Measurements from ENCODE around the gene LIME1. TPM values are rescaled to one million over a fixed set of nuclear protein-coding genes. Genes with fewer than 3 reads are reported as not detected.

Gene LIME1
- total RNA-seq, 2 experiments from 2014 or later = 49.2 to 138 TPM

DNA sequence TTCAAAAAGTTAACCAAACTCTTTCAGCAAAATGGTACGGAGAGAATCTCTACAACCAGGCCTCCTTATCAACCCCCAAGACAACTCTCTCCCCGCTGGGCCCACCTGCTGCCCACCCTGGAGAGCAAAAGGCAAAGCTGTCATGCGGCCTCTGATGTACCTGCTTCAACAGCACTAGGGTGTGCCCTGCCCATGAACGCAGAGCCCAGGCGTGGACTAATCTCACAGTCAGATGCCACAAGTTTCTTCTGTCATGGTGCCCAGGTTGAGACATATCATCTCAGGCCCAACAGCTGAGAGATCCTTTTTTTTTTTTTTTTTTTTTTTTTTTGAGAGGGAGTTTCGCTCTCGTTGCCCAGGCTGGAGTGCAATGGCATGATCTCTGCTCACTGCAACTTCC is 29.4 kb downstream of the LIME1 start:
- CTCF ChIA-PET = no interaction called here
- no peak overlapping the region for H3K4me3 Mint-ChIP-seq
- H3K27me3 Mint-ChIP-seq = peaks cover 14% of the 10 kb centered on the region
- no peak for DNase-seq
- H3K36me3 Mint-ChIP-seq = no peaks in the 10 kb centered on the region
- H3K4me1 Mint-ChIP-seq = no peaks in the 10 kb centered on the region
- H3K9me3 Mint-ChIP-seq (ENCODE audit: low read depth) = no peaks in the 10 kb centered on the region
- no peak overlapping the region for H3K27ac Mint-ChIP-seq
- ATAC-seq = no peak

DNA sequence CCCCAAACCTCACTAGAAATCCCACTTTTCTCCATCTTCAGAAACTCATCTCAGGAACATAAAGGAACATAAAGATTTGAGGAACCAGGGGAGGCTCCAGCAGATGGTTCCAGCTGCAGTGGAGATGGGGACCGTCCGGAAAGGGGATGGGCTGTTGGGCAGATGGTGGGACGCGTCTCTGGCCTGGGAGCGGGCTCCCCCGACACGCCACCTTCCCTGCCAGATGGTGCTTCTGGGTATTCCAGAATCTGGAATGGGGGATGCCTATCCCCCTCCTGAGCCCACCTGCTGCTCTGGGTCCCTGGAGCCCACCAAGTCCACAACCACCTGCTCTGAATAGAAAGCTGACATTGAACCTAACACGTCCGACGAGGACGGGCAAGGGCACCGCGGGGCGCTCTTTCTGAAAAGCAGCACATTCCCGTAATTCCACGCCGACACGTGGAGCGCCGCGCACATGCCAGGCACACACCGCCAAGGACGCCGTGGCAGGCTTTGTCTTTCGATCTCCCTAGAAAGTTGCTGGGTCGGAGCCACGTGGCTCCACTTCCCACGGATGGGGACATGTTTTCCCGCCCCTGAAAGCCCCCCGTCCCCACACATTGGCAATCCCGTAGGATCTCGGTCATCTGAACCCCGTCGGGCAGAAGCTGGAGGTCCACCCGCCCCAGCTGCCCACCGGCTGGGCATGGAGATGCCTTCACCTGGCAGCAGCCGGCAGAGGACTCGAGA is 30.4 kb downstream of the LIME1 start:
- CTCF ChIA-PET = interaction anchor here (1.5 kb wide), 1 partner anchor 19 kb away, joined by 4 read pairs; no protein-coding TSS in a partner anchor
- DNase-seq = no peak
- H3K36me3 Mint-ChIP-seq = no peaks in the 10 kb centered on the region
- no peak for ATAC-seq
- no peaks in the 10 kb centered on the region for H3K4me1 Mint-ChIP-seq
- no peak overlapping the region for H3K4me3 Mint-ChIP-seq
- H3K27ac Mint-ChIP-seq = no peak overlapping the region
- no peaks in the 10 kb centered on the region for H3K9me3 Mint-ChIP-seq (ENCODE audit: low read depth)
- peaks cover 11% of the 10 kb centered on the region for H3K27me3 Mint-ChIP-seq

GRCh38 chr20:63767456-63767855 is 31.0 kb downstream of the LIME1 start:
- CTCF ChIA-PET = interaction anchor here (1.5 kb wide), 1 partner anchor 18 kb away, joined by 4 read pairs; no protein-coding TSS in a partner anchor
- H3K27me3 Mint-ChIP-seq = peaks cover 10% of the 10 kb centered on the region
- no peaks in the 10 kb centered on the region for H3K36me3 Mint-ChIP-seq
- H3K4me3 Mint-ChIP-seq = no peak overlapping the region
- H3K4me1 Mint-ChIP-seq = no peaks in the 10 kb centered on the region
- no peak overlapping the region for H3K27ac Mint-ChIP-seq
- DNase-seq (no peak), ATAC-seq (no peak)
- no peaks in the 10 kb centered on the region for H3K9me3 Mint-ChIP-seq (ENCODE audit: low read depth)

DNA sequence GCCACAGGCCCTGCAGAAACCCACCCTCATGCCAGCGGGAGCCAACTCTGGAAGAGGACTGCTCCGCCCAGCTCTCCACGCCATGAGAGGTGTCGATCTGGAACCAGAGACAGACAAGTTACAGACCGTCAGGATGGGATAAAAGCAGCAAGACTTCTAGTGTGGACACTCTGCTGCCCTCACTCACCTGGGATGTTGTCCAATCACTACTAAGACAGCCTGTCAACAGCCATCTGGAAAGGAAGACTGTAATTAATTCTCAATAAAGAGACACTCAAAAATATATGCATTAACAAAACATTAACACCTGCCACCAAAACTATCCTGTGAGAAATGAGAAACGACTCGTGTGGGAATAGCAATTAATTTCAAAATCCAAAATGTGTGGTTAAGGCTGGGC is 31.4 kb downstream of the LIME1 start:
- Mint-ChIP-seq H3K36me3 (no peaks in the 10 kb centered on the region), H3K27me3 (peaks cover 6% of the 10 kb centered on the region)

GRCh38 chr20:63768591-63769515 is 32.4 kb downstream of the LIME1 start:
- CTCF ChIA-PET = interaction anchor here (0.6 to 1.9 kb wide), 2 partner anchors 25 to 352 kb away, joined by 3 read pairs; no protein-coding TSS in a partner anchor
- ATAC-seq (no peak), DNase-seq (no peak)
- Mint-ChIP-seq H3K36me3 (no peaks in the 10 kb centered on the region), H3K27ac (no peak overlapping the region), H3K4me3 (no peak overlapping the region), H3K4me1 (no peaks in the 10 kb centered on the region), H3K9me3 (ENCODE audit: low read depth) (no peaks in the 10 kb centered on the region), H3K27me3 (no peaks in the 10 kb centered on the region)

More for the DNA sequence above, 31.4 kb downstream of the LIME1 start:
- no peak for ATAC-seq
- no peaks in the 10 kb centered on the region for H3K9me3 Mint-ChIP-seq (ENCODE audit: low read depth)
- H3K27ac Mint-ChIP-seq = no peak overlapping the region
- CTCF ChIA-PET = interaction anchor here (0.6 to 1.9 kb wide), 3 partner anchors 18 to 353 kb away, joined by 3 to 4 read pairs (median 3); no protein-coding TSS in a partner anchor
- H3K4me3 Mint-ChIP-seq = no peak overlapping the region
- DNase-seq = no peak
- no peaks in the 10 kb centered on the region for H3K4me1 Mint-ChIP-seq

DNA sequence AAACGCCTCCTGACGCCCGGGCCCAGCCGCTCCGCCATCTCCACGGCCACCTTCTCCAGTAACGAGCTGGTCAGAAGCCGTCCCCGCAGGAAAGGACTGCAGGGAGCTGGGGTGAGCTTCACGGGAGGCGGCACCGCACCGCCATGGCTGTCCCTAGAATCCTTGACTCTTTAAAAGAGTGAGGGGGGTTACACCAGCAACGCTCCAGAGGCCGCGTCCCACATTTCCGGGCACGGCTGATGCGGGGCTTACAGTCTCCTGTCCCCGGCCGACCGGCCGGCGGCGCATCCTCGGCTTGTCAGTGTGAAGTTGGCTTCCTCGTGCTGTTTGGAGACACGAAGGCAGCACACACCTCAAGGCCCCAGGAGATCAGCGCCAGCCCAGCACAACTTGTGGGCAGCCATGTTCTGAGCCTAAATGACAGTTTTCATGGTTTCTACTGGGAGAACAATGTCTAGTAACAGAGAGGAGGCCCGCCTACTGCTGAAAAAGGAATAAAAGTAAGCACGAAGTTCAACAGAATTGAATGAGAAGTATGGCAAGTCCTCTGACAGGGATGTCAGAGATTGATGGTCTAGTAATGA is 33.5 kb downstream of the LIME1 start:
- H3K27ac Mint-ChIP-seq = no peak overlapping the region
- no peaks in the 10 kb centered on the region for H3K9me3 Mint-ChIP-seq (ENCODE audit: low read depth)
- DNase-seq = no peak
- no peak for ATAC-seq
- peaks cover 2% of the 10 kb centered on the region for H3K4me1 Mint-ChIP-seq
- H3K27me3 Mint-ChIP-seq = peaks cover 4% of the 10 kb centered on the region
- H3K4me3 Mint-ChIP-seq = no peak overlapping the region
- CTCF ChIA-PET = interaction anchor here (1.9 kb wide), 1 partner anchor 23 kb away, joined by 3 read pairs; no protein-coding TSS in a partner anchor
- H3K36me3 Mint-ChIP-seq = no peaks in the 10 kb centered on the region

- H3K27me3 Mint-ChIP-seq = peaks cover 4% of the 10 kb centered on the region
- ATAC-seq = no peak
- no peak for DNase-seq
- no peak overlapping the region for H3K4me3 Mint-ChIP-seq
- H3K9me3 Mint-ChIP-seq (ENCODE audit: low read depth) = no peaks in the 10 kb centered on the region
- no peak overlapping the region for H3K27ac Mint-ChIP-seq
- no peaks in the 10 kb centered on the region for H3K36me3 Mint-ChIP-seq
- CTCF ChIA-PET = no interaction called here
- H3K4me1 Mint-ChIP-seq = peaks cover 2% of the 10 kb centered on the region
These were observed 34.7 kb downstream of the LIME1 start for GRCh38 chr20:63771046-63771707.

GRCh38 chr20:63772781-63773518 is 36.5 kb downstream of the LIME1 start:
- peaks cover 4% of the 10 kb centered on the region for H3K27me3 Mint-ChIP-seq
- H3K36me3 Mint-ChIP-seq = no peaks in the 10 kb centered on the region
- no peaks in the 10 kb centered on the region for H3K9me3 Mint-ChIP-seq (ENCODE audit: low read depth)
- H3K4me1 Mint-ChIP-seq = peaks cover 2% of the 10 kb centered on the region
- DNase-seq (no peak), ATAC-seq (no peak)
- CTCF ChIA-PET = interaction anchor here (0.9 kb wide), 1 partner anchor 13 kb away, joined by 3 read pairs; no protein-coding TSS in a partner anchor
- H3K4me3 Mint-ChIP-seq = no peak overlapping the region
- no peak overlapping the region for H3K27ac Mint-ChIP-seq

GRCh38 chr20:63773571-63774241 is 37.2 kb downstream of the LIME1 start:
- Mint-ChIP-seq H3K9me3 (ENCODE audit: low read depth) (no peaks in the 10 kb centered on the region), H3K4me1 (peaks cover 2% of the 10 kb centered on the region), H3K4me3 (no peak overlapping the region), H3K27me3 (peaks cover 4% of the 10 kb centered on the region), H3K36me3 (no peaks in the 10 kb centered on the region), H3K27ac (no peak overlapping the region)
- ATAC-seq = no peak
- DNase-seq = no peak
- CTCF ChIA-PET = interaction anchor here (0.9 kb wide), 1 partner anchor 12 kb away, joined by 3 read pairs; no protein-coding TSS in a partner anchor

GRCh38 chr20:63774306-63774705 is 37.8 kb downstream of the LIME1 start:
- Mint-ChIP-seq H3K27me3 (peaks cover 4% of the 10 kb centered on the region), H3K4me1 (peaks cover 2% of the 10 kb centered on the region), H3K4me3 (no peak overlapping the region), H3K9me3 (ENCODE audit: low read depth) (no peaks in the 10 kb centered on the region), H3K36me3 (no peaks in the 10 kb centered on the region), H3K27ac (no peak overlapping the region)
- DNase-seq (no peak), ATAC-seq (no peak)
- CTCF ChIA-PET = interaction anchor here (1.5 to 2.5 kb wide), 3 partner anchors 10 to 67 kb away, joined by 4 to 9 read pairs (median 7); partner anchors contain the start of genes ARFRP1 and ZGPAT

DNA sequence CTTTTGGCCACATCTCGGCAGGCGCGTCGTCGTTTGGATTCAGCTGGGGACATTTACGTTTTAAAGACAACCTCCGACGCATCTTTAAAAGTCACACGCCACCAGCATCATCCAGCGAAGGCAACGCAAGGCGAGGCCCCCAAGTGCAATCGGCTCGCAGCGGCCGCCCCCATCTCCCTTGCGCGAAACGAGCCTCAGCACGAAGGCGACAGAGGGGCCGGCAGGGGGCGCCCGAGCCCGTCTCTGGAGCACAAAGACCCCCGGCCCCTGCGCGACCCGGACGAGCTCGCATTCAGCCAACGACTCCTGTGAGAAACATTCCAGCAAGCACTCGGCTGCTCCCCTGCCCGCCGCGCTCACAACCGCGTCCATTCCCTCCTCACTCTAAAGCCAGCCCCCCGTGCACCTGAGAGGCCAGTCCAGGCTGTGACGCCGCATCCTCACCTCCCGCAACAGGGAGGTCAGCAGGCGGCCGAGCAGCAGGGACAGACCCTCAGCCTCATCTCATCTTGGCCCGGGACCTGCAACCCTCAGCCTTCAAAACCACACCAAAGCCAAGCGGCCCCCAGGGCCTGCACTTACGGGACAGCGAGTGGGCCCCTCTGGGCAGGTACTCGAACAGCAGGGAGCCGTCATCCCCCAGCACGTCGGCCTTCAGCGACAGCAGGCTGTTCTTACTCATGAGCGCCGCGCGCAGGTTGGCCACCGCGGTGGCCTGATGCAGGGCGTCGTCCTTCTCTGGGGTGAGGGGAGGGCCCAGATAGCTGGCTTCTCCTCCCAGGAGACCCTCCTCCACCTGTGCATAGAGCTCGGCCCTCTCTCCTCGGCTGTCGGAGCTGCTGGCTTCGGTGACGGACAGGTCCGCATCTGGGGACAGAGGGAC is 38.9 kb downstream of the LIME1 start:
- CTCF ChIA-PET = interaction anchor here (0.8 to 2.5 kb wide), 8 partner anchors 9 to 291 kb away, joined by 3 to 9 read pairs (median 4); partner anchors contain the start of genes ARFRP1 and ZGPAT
- DNase-seq = peak; percentile 51
- ATAC-seq = peak; percentile 47
- Mint-ChIP-seq H3K27me3 (peaks cover 4% of the 10 kb centered on the region), H3K9me3 (ENCODE audit: low read depth) (no peaks in the 10 kb centered on the region), H3K4me3 (no peak overlapping the region), H3K27ac (no peak overlapping the region), H3K36me3 (no peaks in the 10 kb centered on the region), H3K4me1 (peaks cover 2% of the 10 kb centered on the region)

Measured in activated CD8-positive, alpha-beta memory T cell treated with anti-CD3 and anti-CD28 coated beads, Interleukin-2, amount 10 ng/mL, durations not matched to agents 7 days and 5 days (primary cell).